Aorta (tissue), 5 donors: ENCODE results near the gene DPYSL3. TPM values are rescaled to one million over a fixed set of nuclear protein-coding genes. Genes with fewer than 3 reads are reported as not detected.

Experiments
- ATAC-seq: fragments of 200-7000 bp; cut with Tn5 transposase; one replicate; pipeline ENCODE4 v1.9.1; 2022; ENCODE audit warnings: moderate library complexity; ENCODE audit not compliant: low FRiP score
- DNase-seq, 2 donors: peaks; one replicate each; pipeline ENCODE4 v3.0.0-alpha.2; 2020
- H3K27ac ChIP-seq, 2 donors: one replicate each; pipeline ENCODE4 v1.5.1; 2013; ENCODE audit warnings: low read length in 2 of 2, mild to moderate bottlenecking in 2 of 2, moderate library complexity in 2 of 2, control low read depth in 1 of 2, inconsistent platforms in 1 of 2, low read depth in 1 of 2
- H3K27me3 ChIP-seq, 2 donors: one replicate each; pipeline ENCODE4 v1.6.1; 2013; ENCODE audit warnings: control low read depth in 1 of 2, low read length in 1 of 2, mild to moderate bottlenecking in 1 of 2, moderate library complexity in 1 of 2; ENCODE audit not compliant: insufficient read depth in 2 of 2, control insufficient read depth in 1 of 2
- H3K36me3 ChIP-seq, 2 donors: one replicate each; pipeline ENCODE4 v1.6.1; 2013; ENCODE audit warnings: control low read depth in 1 of 2, low read length in 1 of 2, mild to moderate bottlenecking in 1 of 2; ENCODE audit not compliant: insufficient read depth in 2 of 2, control insufficient read depth in 1 of 2
- H3K4me1 ChIP-seq, 2 donors: one replicate each; pipeline ENCODE4 v1.6.1; 2013; ENCODE audit warnings: low read length in 2 of 2, control low read depth in 1 of 2, mild to moderate bottlenecking in 1 of 2, moderate library complexity in 1 of 2; ENCODE audit not compliant: insufficient read depth in 2 of 2, control insufficient read depth in 1 of 2
- H3K4me3 ChIP-seq, 2 donors: one replicate each; pipeline ENCODE4 v1.5.1; 2013; ENCODE audit warnings: low read length in 2 of 2, control low read depth in 1 of 2, mild to moderate bottlenecking in 1 of 2
- H3K9me3 ChIP-seq: one replicate; pipeline ENCODE4 v1.6.1; 2013; ENCODE audit warnings: mild to moderate bottlenecking, low read length; ENCODE audit not compliant: control insufficient read depth
- WGBS, 2 donors: extraction: QIAGEN DNeasy Blood & Tissue Kit; methylation state at CpG; one replicate each; pipeline ENCODE4 v1.1.7; 2013; 5-methylcytosine and 5-hydroxymethylcytosine counted together
- intact Hi-C, 2 donors: fragments of 100-400 bp; cut with DNase I; formaldehyde crosslinking; loops; one replicate each; pipeline versions ENCODE4 v1.14.2 to v1.15.0; 2022
- polyA plus RNA-seq, 2 donors: library from polyadenylated mRNA; stranded (reverse); fragments of 200-250 nt; gene quantifications; one replicate each; pipeline ENCODE4 v1.2.3, GENCODE V29; 2013
- total RNA-seq, 2 donors: library from RNA; stranded (reverse); fragmentation: NEBNext Ultra II Directional; extraction: Animal tissue kit (Norgen Biotek cat#: 25700); gene quantifications; one replicate each; pipeline ENCODE4 v1.2.1, GENCODE V29; 2021
- donor health status: healthy with polysubstance abuse.
- donor health status: Bipolar disorder and iron deficiency.
- donor health status: DM: no; HTN: no; CAD: no.
- donor health status: DM: no; HTN: no; CAD: no.
- donor health status: DM: yes; HTN: yes; CAD: no.

The DPYSL3 gene
- total and polyA plus RNA-seq, 4 donors, result 85.1 to 344 (median 195) TPM

GRCh38 chr5:147551677-147552076 lies 41.8 kb upstream of the DPYSL3 start:
- Histone ChIP-seq H3K9me3 (no peaks in the 10 kb centered on the region), H3K36me3 (no peaks in the 10 kb centered on the region), H3K27me3 (no peaks in the 10 kb centered on the region), H3K4me3 (no peak overlapping the region), H3K4me1 (peaks cover 0 to 7% of the 10 kb centered on the region in 2 donors), H3K27ac (no peak overlapping the region)
- WGBS, 2 donors, result 6% methylated on average over 1 of the region's 1 CpG
- intact Hi-C loops, result loop anchor here in 1 of 2 donors (5.0 kb wide), 1 partner anchor 39 kb away; the partner anchor contains the start of gene DPYSL3
- ATAC-seq (no peak), DNase-seq (no peak)

DNA sequence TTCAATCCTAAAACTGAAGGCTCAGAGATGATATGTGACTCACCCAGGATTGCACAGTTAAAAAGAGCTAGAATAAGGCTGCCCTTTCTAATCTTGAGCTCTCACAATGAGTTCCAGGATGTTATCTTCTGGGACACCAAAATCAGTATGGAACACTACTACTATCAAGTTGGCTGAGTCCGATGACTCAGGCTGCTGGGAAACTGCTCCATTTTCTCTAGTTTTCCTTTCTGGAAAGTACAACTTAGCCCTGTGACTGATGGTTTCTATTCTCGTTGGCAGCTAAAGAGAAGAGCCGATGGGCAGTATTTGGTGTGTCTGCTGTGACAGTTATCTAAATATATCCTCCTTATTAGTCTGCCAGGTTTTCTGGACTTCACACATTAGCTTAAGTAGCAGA lies 37.9 kb upstream of the DPYSL3 start:
- H3K4me3 ChIP-seq, result no peak overlapping the region
- no peaks in the 10 kb centered on the region for H3K27me3 ChIP-seq
- H3K27ac ChIP-seq, result no peak overlapping the region
- DNase-seq (peak in 1 of 2 donors; percentile 53), ATAC-seq (peak; percentile 70)
- WGBS, 2 donors, result 6% methylated on average over 3 of the region's 3 CpGs
- no peaks in the 10 kb centered on the region for H3K9me3 ChIP-seq
- intact Hi-C loops, result loop anchor here in 1 of 2 donors (5.0 kb wide), 1 partner anchor 35 kb away; the partner anchor contains the start of gene DPYSL3
- H3K36me3 ChIP-seq, result no peaks in the 10 kb centered on the region
- peaks cover 0 to 7% of the 10 kb centered on the region in 2 donors for H3K4me1 ChIP-seq

GRCh38 chr5:147544556-147544955 lies 34.7 kb upstream of the DPYSL3 start:
- no peak for ATAC-seq
- Histone ChIP-seq H3K27me3 (no peaks in the 10 kb centered on the region), H3K27ac (no peak overlapping the region), H3K36me3 (no peaks in the 10 kb centered on the region), H3K4me1 (no peaks in the 10 kb centered on the region), H3K4me3 (no peak overlapping the region), H3K9me3 (no peaks in the 10 kb centered on the region)
- no peak for DNase-seq
- 87 to 90% methylated on average over 5 of the region's 5 CpGs for WGBS, 2 donors
- intact Hi-C loops, result no loop called here

GRCh38 chr5:147539053-147539452 lies 29.2 kb upstream of the DPYSL3 start:
- Histone ChIP-seq H3K9me3 (no peaks in the 10 kb centered on the region), H3K4me3 (no peak overlapping the region), H3K36me3 (no peaks in the 10 kb centered on the region), H3K4me1 (no peaks in the 10 kb centered on the region), H3K27me3 (no peaks in the 10 kb centered on the region), H3K27ac (no peak overlapping the region)
- ATAC-seq, result no peak
- no peak for DNase-seq
- 0 to 6% methylated on average over 1 of the region's 1 CpG for WGBS, 2 donors
- intact Hi-C loops, result no loop called here

GRCh38 chr5:147538236-147538635 lies 28.4 kb upstream of the DPYSL3 start:
- H3K4me1 ChIP-seq, result no peaks in the 10 kb centered on the region
- intact Hi-C loops, result no loop called here
- H3K9me3 ChIP-seq, result no peaks in the 10 kb centered on the region
- DNase-seq (no peak), ATAC-seq (no peak)
- no peak overlapping the region for H3K27ac ChIP-seq
- H3K36me3 ChIP-seq, result no peaks in the 10 kb centered on the region
- WGBS, 2 donors, result 77 to 84% methylated on average over 1 of the region's 1 CpG
- no peaks in the 10 kb centered on the region for H3K27me3 ChIP-seq
- H3K4me3 ChIP-seq, result no peak overlapping the region

GRCh38 chr5:147534172-147534951 lies 24.5 kb upstream of the DPYSL3 start:
- WGBS, 2 donors, result 82% methylated on average over 3 of the region's 3 CpGs

GRCh38 chr5:147532156-147532555 lies 22.3 kb upstream of the DPYSL3 start:
- no peak overlapping the region for H3K27ac ChIP-seq
- DNase-seq (no peak), ATAC-seq (no peak)
- no peaks in the 10 kb centered on the region for H3K36me3 ChIP-seq
- H3K27me3 ChIP-seq, result no peaks in the 10 kb centered on the region
- no peaks in the 10 kb centered on the region for H3K4me1 ChIP-seq
- H3K9me3 ChIP-seq, result no peaks in the 10 kb centered on the region
- WGBS, 2 donors, result 8 to 16% methylated on average over 1 of the region's 1 CpG
- intact Hi-C loops, result no loop called here
- H3K4me3 ChIP-seq, result no peak overlapping the region

More at GRCh38 chr5:147534172-147534951, 24.5 kb upstream of the DPYSL3 start:
- Histone ChIP-seq H3K27me3 (no peaks in the 10 kb centered on the region), H3K4me3 (no peak overlapping the region), H3K9me3 (no peaks in the 10 kb centered on the region), H3K36me3 (no peaks in the 10 kb centered on the region), H3K4me1 (no peaks in the 10 kb centered on the region), H3K27ac (no peak overlapping the region)
- no peak for DNase-seq
- no peak for ATAC-seq
- intact Hi-C loops, result no loop called here

- H3K27me3 ChIP-seq, result no peaks in the 10 kb centered on the region
- H3K36me3 ChIP-seq, result no peaks in the 10 kb centered on the region
- no peak overlapping the region for H3K4me3 ChIP-seq
- no peaks in the 10 kb centered on the region for H3K9me3 ChIP-seq
- ATAC-seq (no peak), DNase-seq (no peak)
- H3K27ac ChIP-seq, result no peak overlapping the region
- WGBS, 2 donors, result 95% methylated on average over 7 of the region's 7 CpGs
- intact Hi-C loops, result no loop called here
- no peaks in the 10 kb centered on the region for H3K4me1 ChIP-seq
Observed at GRCh38 chr5:147530530-147531389, 20.9 kb upstream of the DPYSL3 start.
